G401.6 (cell line): Measurements from ENCODE around the gene USP5.

ENCODE experiments used
- FAIRE-seq: peaks from 2 replicates; lab custom pipeline; 2012; peaks lifted over from hg19 to GRCh38; lab: Jason Lieb, UNC

The USP5 gene

DNA sequence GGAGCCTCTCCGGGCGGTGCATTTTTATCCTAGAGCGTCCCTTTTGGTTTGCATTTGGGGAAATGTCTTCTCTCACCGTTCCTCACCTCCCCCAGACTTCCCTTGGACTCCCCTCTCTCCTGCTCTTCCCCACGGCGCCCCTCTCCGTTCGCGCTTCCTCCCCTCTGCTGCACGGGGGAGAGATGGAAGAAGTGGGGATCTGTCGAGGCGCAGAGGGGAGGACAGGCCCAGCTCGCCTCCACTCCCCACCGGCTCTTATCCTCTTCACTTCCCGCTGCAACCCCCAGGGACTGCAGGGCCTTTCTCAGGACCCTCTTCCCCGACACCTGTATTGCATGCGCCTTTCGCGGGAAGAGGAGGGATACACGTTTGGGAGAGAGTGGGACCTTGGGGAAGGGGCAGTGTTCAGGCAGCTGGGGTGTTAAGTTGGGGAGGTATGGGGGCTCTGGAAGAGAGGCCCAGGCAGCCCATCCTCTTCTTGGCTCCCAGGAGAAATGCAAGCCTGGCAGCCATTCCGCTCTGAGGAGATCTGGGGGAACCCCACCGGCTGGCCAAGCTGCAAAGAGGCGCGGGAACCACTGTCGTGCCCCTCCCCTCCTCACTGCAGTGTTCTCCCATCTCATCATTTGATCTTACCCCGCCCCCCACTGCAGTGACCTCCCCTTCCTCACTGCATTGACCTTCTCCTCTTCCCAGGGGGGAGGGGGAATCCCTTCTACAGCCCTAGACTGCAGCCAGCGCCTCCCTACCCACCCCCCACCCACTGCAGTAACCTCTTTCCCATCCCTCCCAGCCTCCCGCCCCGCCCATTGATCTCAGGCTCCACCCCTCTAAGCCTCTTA, 63.2 kb downstream of the USP5 start:
- FAIRE-seq, result no peak

DNA sequence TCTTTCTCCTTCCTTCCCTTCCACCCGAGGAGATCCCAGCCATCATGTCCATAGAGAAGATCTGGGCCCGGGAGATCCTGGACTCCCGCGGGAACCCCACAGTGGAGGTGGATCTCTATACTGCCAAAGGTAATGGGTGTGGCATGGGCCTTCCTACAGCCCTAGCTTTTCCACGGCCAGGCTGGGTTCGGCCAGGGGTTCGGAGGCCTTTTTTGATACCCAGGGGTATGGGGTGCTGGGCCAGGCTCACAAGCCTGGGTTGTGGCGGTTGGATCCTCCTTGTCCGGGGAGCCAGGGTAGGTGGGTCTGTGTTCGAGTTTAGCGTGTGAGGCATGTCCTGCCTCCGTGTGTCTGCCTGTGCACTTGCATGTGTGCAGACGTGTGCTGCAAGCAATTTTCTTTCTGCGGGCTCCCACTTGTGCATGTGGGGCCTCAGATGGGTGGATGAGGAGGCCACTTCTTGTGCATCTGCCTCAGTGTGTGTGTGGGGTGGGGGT, 63.9 kb downstream of the USP5 start:
- no peak for FAIRE-seq
